Osteocyte (in vitro differentiated cells): Measurements from ENCODE around the gene PCLO. TPM values are rescaled to one million over a fixed set of nuclear protein-coding genes. Genes with fewer than 3 reads are reported as not detected.

ENCODE experiments used
- DNase-seq: peaks from one replicate; pipeline ENCODE4 v3.0.0; 2021; ENCODE audit warnings: mixed read lengths; ENCODE audit not compliant: unreplicated experiment; ENCODE audit errors: extremely low spot score
- H3K27ac Mint-ChIP-seq: one replicate; pipeline ENCODE4 v1.8.0; 2021; ENCODE audit warnings: mild to moderate bottlenecking, mixed read lengths; ENCODE audit not compliant: unreplicated experiment
- H3K27me3 Mint-ChIP-seq: one replicate; pipeline ENCODE4 v1.8.0; 2021; ENCODE audit warnings: mixed read lengths; ENCODE audit not compliant: unreplicated experiment
- H3K36me3 Mint-ChIP-seq: one replicate; pipeline ENCODE4 v1.8.0; 2021; ENCODE audit warnings: mixed read lengths; ENCODE audit not compliant: unreplicated experiment
- H3K4me1 Mint-ChIP-seq: one replicate; pipeline ENCODE4 v1.8.0; 2021; ENCODE audit warnings: mixed read lengths; ENCODE audit not compliant: unreplicated experiment
- H3K4me3 Mint-ChIP-seq: one replicate; pipeline ENCODE4 v1.8.0; 2021; ENCODE audit warnings: mild to moderate bottlenecking, moderate library complexity, mixed read lengths; ENCODE audit not compliant: unreplicated experiment
- H3K9me3 Mint-ChIP-seq: one replicate; pipeline ENCODE4 v1.8.0; 2021; ENCODE audit warnings: mixed read lengths; ENCODE audit not compliant: unreplicated experiment
- CTCF ChIP-seq: fragments of 200-600 bp; sonication (generic); IDR thresholded peaks from 2 replicates; pipeline ENCODE4 v1.5.0; 2021; ENCODE audit warnings: antibody characterized with exemption, mild to moderate bottlenecking, moderate library complexity
- total RNA-seq: library from RNA; stranded (reverse); gene quantifications from 2 replicates; pipeline ENCODE4 v1.2.1, GENCODE V29; 2021

PCLO gene
- total RNA-seq, 1 donor from 2014 or later: 1.4 TPM

GRCh38 chr7:83020161-83020560, 142.5 kb downstream of the PCLO start:
- Mint-ChIP-seq H3K36me3 (no peaks in the 10 kb centered on the region), H3K4me3 (no peak overlapping the region), H3K27me3 (no peaks in the 10 kb centered on the region), H3K9me3 (peaks cover 13% of the 10 kb centered on the region), H3K27ac (no peak overlapping the region), H3K4me1 (no peaks in the 10 kb centered on the region)
- TF ChIP-seq CTCF: no peak
- no peak for DNase-seq

GRCh38 chr7:83015916-83016315, 146.8 kb downstream of the PCLO start:
- H3K27me3 Mint-ChIP-seq: no peaks in the 10 kb centered on the region
- peaks cover 6% of the 10 kb centered on the region for H3K9me3 Mint-ChIP-seq
- no peak for TF ChIP-seq CTCF
- DNase-seq: no peak
- no peak overlapping the region for H3K27ac Mint-ChIP-seq
- no peak overlapping the region for H3K4me3 Mint-ChIP-seq
- no peaks in the 10 kb centered on the region for H3K4me1 Mint-ChIP-seq
- H3K36me3 Mint-ChIP-seq: no peaks in the 10 kb centered on the region

GRCh38 chr7:83014546-83014945, 148.1 kb downstream of the PCLO start:
- no peaks in the 10 kb centered on the region for H3K27me3 Mint-ChIP-seq
- TF ChIP-seq CTCF: no peak
- no peak for DNase-seq
- H3K4me1 Mint-ChIP-seq: no peaks in the 10 kb centered on the region
- no peak overlapping the region for H3K27ac Mint-ChIP-seq
- no peaks in the 10 kb centered on the region for H3K36me3 Mint-ChIP-seq
- H3K4me3 Mint-ChIP-seq: no peak overlapping the region
- H3K9me3 Mint-ChIP-seq: no peaks in the 10 kb centered on the region

- TF ChIP-seq CTCF: no peak
- no peaks in the 10 kb centered on the region for H3K4me1 Mint-ChIP-seq
- no peak overlapping the region for H3K4me3 Mint-ChIP-seq
- no peaks in the 10 kb centered on the region for H3K36me3 Mint-ChIP-seq
- H3K9me3 Mint-ChIP-seq: no peaks in the 10 kb centered on the region
- DNase-seq: no peak
- no peaks in the 10 kb centered on the region for H3K27me3 Mint-ChIP-seq
- H3K27ac Mint-ChIP-seq: no peak overlapping the region
Measured at GRCh38 chr7:83011954-83012353, 150.7 kb downstream of the PCLO start.

GRCh38 chr7:83005410-83005809, 157.3 kb downstream of the PCLO start:
- TF ChIP-seq CTCF: peak; percentile 46
- DNase-seq: no peak
- no peak overlapping the region for H3K27ac Mint-ChIP-seq

More at GRCh38 chr7:83005410-83005809, 157.3 kb downstream of the PCLO start:
- Mint-ChIP-seq H3K9me3 (peaks cover 10% of the 10 kb centered on the region), H3K36me3 (peaks cover 1% of the 10 kb centered on the region), H3K4me3 (no peak overlapping the region), H3K27me3 (no peaks in the 10 kb centered on the region), H3K4me1 (no peaks in the 10 kb centered on the region)
